CD4-positive, alpha-beta T cell (primary cell): ENCODE results near the gene EGFR. TPM values are rescaled to one million over a fixed set of nuclear protein-coding genes. Genes with fewer than 3 reads are reported as not detected.

Experiments
- ATAC-seq: fragments of 200-7000 bp; cut with Tn5 transposase; one replicate; pipeline ENCODE4 v1.10.0; 2022; ENCODE audit warnings: mild to moderate bottlenecking; ENCODE audit not compliant: poor library complexity
- CTCF ChIA-PET: fragments of 350-600 bp; sonication (Branson Sonifier 250); formaldehyde crosslinking; loops from one replicate; lab custom pipeline; 2021; ENCODE audit warnings: antibody characterized with exemption, inconsistent platforms; lab: Charles Lee
- POLR2A ChIA-PET: fragments of 350-600 bp; sonication (Branson Sonifier 250); formaldehyde crosslinking; loops from one replicate; lab custom pipeline; 2021; ENCODE audit warnings: antibody characterized with exemption, inconsistent platforms; lab: Charles Lee
- DNase-seq, 14 experiments: peaks; one replicate each; pipeline ENCODE4 v3.0.0-alpha.2; 2013 to 2020; ENCODE audit warnings: mixed read lengths in 2 of 14
- H3K27ac ChIP-seq, 2 donors: one replicate each; pipeline versions ENCODE4 v1.5.1 to v1.7.0; 2013; ENCODE audit warnings: low read length in 2 of 2, low read depth in 1 of 2, mild to moderate bottlenecking in 1 of 2
- H3K27me3 ChIP-seq, 2 experiments: 1 replicate in 1 of 2; 2 replicates in 1 of 2; pipeline versions ENCODE4 v1.6.1 to v1.7.0; 2013; ENCODE audit warnings: low read length in 2 of 2, control low read depth in 1 of 2, mild to moderate bottlenecking in 1 of 2, moderate library complexity in 1 of 2; ENCODE audit not compliant: insufficient read depth in 2 of 2, control insufficient read depth in 1 of 2
- H3K36me3 ChIP-seq: one replicate; pipeline ENCODE4 v1.6.1; 2013; ENCODE audit warnings: low read length, control low read depth; ENCODE audit not compliant: insufficient read depth
- H3K4me1 ChIP-seq: one replicate; pipeline ENCODE4 v1.6.1; 2013; ENCODE audit warnings: low read length, control low read depth; ENCODE audit not compliant: insufficient read depth
- H3K4me3 ChIP-seq: one replicate; pipeline ENCODE4 v1.5.1; 2013; ENCODE audit warnings: mild to moderate bottlenecking, low read length, moderate library complexity
- H3K9me3 ChIP-seq, 2 experiments: 1 replicate in 1 of 2; 2 replicates in 1 of 2; pipeline versions ENCODE4 v1.6.1 to v1.7.0; 2013; ENCODE audit warnings: low read length in 2 of 2, mild to moderate bottlenecking in 2 of 2, control low read depth in 1 of 2, moderate library complexity in 1 of 2; ENCODE audit not compliant: control insufficient read depth in 1 of 2, insufficient read depth in 1 of 2
- H3K27ac Mint-ChIP-seq: one replicate; pipeline ENCODE4 v1.8.0; 2020; ENCODE audit warnings: mixed read lengths
- H3K27me3 Mint-ChIP-seq: one replicate; pipeline ENCODE4 v1.8.0; 2021; ENCODE audit warnings: mixed read lengths
- H3K36me3 Mint-ChIP-seq: one replicate; pipeline ENCODE4 v1.8.0; 2021; ENCODE audit warnings: low read depth, mixed read lengths
- H3K4me1 Mint-ChIP-seq: one replicate; pipeline ENCODE4 v1.8.0; 2021; ENCODE audit warnings: low read depth, mixed read lengths
- H3K4me3 Mint-ChIP-seq: one replicate; pipeline ENCODE4 v1.8.0; 2020; ENCODE audit warnings: mild to moderate bottlenecking, mixed read lengths
- H3K9me3 Mint-ChIP-seq: one replicate; pipeline ENCODE4 v1.8.0; 2020; ENCODE audit warnings: mixed read lengths
- CTCF ChIP-seq: fragments of 200-600 bp; IDR thresholded peaks from one replicate; pipeline ENCODE4 v1.8.0; 2022; ENCODE audit warnings: antibody characterized with exemption, mild to moderate bottlenecking
- intact Hi-C, 2 experiments: fragments of 100-400 bp; cut with DNase I in 1 of 2; cut with micrococcal nuclease in 1 of 2; formaldehyde crosslinking; loops; one replicate each; pipeline versions ENCODE4 v1.15.1 to v1.9.0; 2023 to 2025; cut with DNase I, micrococcal nuclease
- total RNA-seq, 174 experiments: library from RNA in 2 of 174; stranded (reverse) in 2 of 174; gene quantifications; one replicate each; pipeline ENCODE4 v1.2.3 and lab custom pipeline; 2021 to 2026

The EGFR gene
- total RNA-seq, 2 experiments from 2014 or later: not detected

DNA sequence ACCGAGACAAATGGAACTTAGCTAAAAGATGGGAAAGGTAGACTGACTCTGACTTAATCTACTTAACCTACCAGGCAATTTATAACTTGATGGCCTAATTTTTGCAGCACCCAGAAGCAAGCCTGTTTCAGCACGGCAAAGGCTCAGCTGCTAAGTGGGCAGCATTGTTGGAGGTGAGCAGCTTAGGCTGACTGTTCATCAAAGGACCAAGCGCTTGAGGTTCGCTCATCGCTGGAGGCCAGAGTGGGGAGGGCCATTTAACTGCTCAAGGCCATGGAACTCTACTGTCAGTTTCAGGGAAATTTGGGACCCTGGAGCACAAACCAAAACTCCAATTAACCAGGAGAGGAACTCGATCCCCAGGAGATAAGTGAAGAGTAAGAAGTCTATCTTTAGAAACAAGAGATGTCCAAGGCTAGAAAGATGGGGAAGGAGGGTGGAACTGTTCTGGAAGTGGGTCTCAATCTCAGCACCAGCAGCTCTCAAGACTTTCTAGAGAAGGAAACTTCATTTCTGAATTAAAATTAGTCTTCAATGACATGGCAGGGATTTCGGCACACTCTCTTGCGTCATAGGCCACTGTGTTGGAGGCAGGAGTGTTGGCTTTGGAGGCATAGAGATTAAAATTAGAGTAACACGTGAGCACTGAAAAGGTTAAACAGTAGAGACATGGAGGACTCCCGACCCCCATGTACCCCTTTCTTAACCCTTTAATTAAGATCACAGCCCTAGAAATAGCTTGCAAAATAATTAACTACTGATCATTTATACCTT, 43.1 kb downstream of the EGFR start:
- Mint-ChIP-seq H3K36me3 (no peaks in the 10 kb centered on the region), H3K27ac (no peak overlapping the region), H3K9me3 (no peaks in the 10 kb centered on the region), H3K4me3 (no peak overlapping the region), H3K4me1 (no peaks in the 10 kb centered on the region), H3K27me3 (peaks cover 16% of the 10 kb centered on the region)
- ATAC-seq (no peak), DNase-seq (no peak)
- POLR2A ChIA-PET: no interaction called here
- no peak for TF ChIP-seq CTCF
- Histone ChIP-seq H3K27me3 (peaks cover 0 to 8% of the 10 kb centered on the region in 2 experiments), H3K27ac (no peak overlapping the region), H3K4me3 (no peak overlapping the region), H3K36me3 (no peaks in the 10 kb centered on the region), H3K9me3 (no peaks in the 10 kb centered on the region), H3K4me1 (no peaks in the 10 kb centered on the region)
- intact Hi-C loops: no loop called here
- CTCF ChIA-PET: no interaction called here

- H3K27ac ChIP-seq: no peak overlapping the region
- H3K4me1 ChIP-seq: no peaks in the 10 kb centered on the region
- TF ChIP-seq CTCF: no peak
- peaks cover 0 to 8% of the 10 kb centered on the region in 2 experiments for H3K27me3 ChIP-seq
- intact Hi-C loops: no loop called here
- Mint-ChIP-seq H3K27me3 (peaks cover 16% of the 10 kb centered on the region), H3K27ac (no peak overlapping the region), H3K4me1 (no peaks in the 10 kb centered on the region), H3K4me3 (no peak overlapping the region), H3K9me3 (no peaks in the 10 kb centered on the region), H3K36me3 (no peaks in the 10 kb centered on the region)
- H3K4me3 ChIP-seq: no peak overlapping the region
- no peak for DNase-seq
- no peak for ATAC-seq
- ChIA-PET CTCF (no interaction called here), POLR2A (no interaction called here)
- no peaks in the 10 kb centered on the region for H3K36me3 ChIP-seq
- no peaks in the 10 kb centered on the region for H3K9me3 ChIP-seq
Observed at GRCh38 chr7:55063061-55063460, 44.2 kb downstream of the EGFR start.

- intact Hi-C loops: no loop called here
- H3K36me3 Mint-ChIP-seq: no peaks in the 10 kb centered on the region
- ChIA-PET CTCF (no interaction called here), POLR2A (no interaction called here)
- Histone ChIP-seq H3K27me3 (peaks cover 0 to 8% of the 10 kb centered on the region in 2 experiments), H3K4me3 (no peak overlapping the region), H3K36me3 (no peaks in the 10 kb centered on the region), H3K27ac (no peak overlapping the region), H3K4me1 (no peaks in the 10 kb centered on the region), H3K9me3 (no peaks in the 10 kb centered on the region)
- peaks cover 20% of the 10 kb centered on the region for H3K27me3 Mint-ChIP-seq
- H3K4me3 Mint-ChIP-seq: no peak overlapping the region
- no peak for DNase-seq
- no peak overlapping the region for H3K27ac Mint-ChIP-seq
- no peaks in the 10 kb centered on the region for H3K9me3 Mint-ChIP-seq
- H3K4me1 Mint-ChIP-seq: no peaks in the 10 kb centered on the region
- TF ChIP-seq CTCF: no peak
- no peak for ATAC-seq
Observed at GRCh38 chr7:55063633-55064032, 44.8 kb downstream of the EGFR start.
